ENCODE results near the gene CD70. TPM values are rescaled to one million over a fixed set of nuclear protein-coding genes. Genes with fewer than 3 reads are reported as not detected.

CD70 gene
- total RNA-seq, 2 experiments from 2014 or later, result 24.6 to 26.2 TPM

GRCh38 chr19:6576869-6577475, 14.0 kb downstream of the CD70 start:
- Mint-ChIP-seq H3K27me3 (peaks cover 5% of the 10 kb centered on the region), H3K9me3 (no peaks in the 10 kb centered on the region), H3K27ac (no peak overlapping the region), H3K36me3 (ENCODE audit: low read depth) (no peaks in the 10 kb centered on the region), H3K4me1 (ENCODE audit: low read depth) (peaks cover 2% of the 10 kb centered on the region), H3K4me3 (no peak overlapping the region)
- no peak for TF ChIP-seq CTCF (IDR thresholded peaks at IDR 0.05)
- ChIA-PET CTCF (no interaction called here), POLR2A (no interaction called here)
- intact Hi-C loops (cut with micrococcal nuclease), result no loop called here
- no peak for ATAC-seq
- DNase-seq, result no peak

GRCh38 chr19:6573350-6573749, 17.6 kb downstream of the CD70 start:
- DNase-seq (no peak), ATAC-seq (no peak)
- TF ChIP-seq CTCF (IDR thresholded peaks at IDR 0.05), result no peak
- Mint-ChIP-seq H3K36me3 (ENCODE audit: low read depth) (no peaks in the 10 kb centered on the region), H3K27me3 (peaks cover 4% of the 10 kb centered on the region), H3K27ac (no peak overlapping the region), H3K9me3 (peaks cover 3% of the 10 kb centered on the region), H3K4me1 (ENCODE audit: low read depth) (peaks cover 2% of the 10 kb centered on the region), H3K4me3 (no peak overlapping the region)
- intact Hi-C loops (cut with micrococcal nuclease), result no loop called here
- ChIA-PET POLR2A (no interaction called here), CTCF (no interaction called here)

GRCh38 chr19:6572217-6572616, 18.7 kb downstream of the CD70 start:
- POLR2A ChIA-PET, result no interaction called here
- Mint-ChIP-seq H3K27ac (no peak overlapping the region), H3K27me3 (peaks cover 4% of the 10 kb centered on the region), H3K4me1 (ENCODE audit: low read depth) (no peaks in the 10 kb centered on the region), H3K9me3 (peaks cover 3% of the 10 kb centered on the region), H3K4me3 (no peak overlapping the region), H3K36me3 (ENCODE audit: low read depth) (no peaks in the 10 kb centered on the region)
- no peak for TF ChIP-seq CTCF (IDR thresholded peaks at IDR 0.05)
- DNase-seq, result no peak
- no peak for ATAC-seq
- CTCF ChIA-PET, result interaction anchor here (1.5 kb wide), 1 partner anchor 28 kb away, joined by 3 read pairs; no protein-coding TSS in a partner anchor
- intact Hi-C loops (cut with micrococcal nuclease), result no loop called here

- H3K36me3 Mint-ChIP-seq (ENCODE audit: low read depth), result no peaks in the 10 kb centered on the region
- TF ChIP-seq CTCF (IDR thresholded peaks at IDR 0.05), result no peak
- ChIA-PET POLR2A (no interaction called here), CTCF (interaction anchor here (0.7 to 1.2 kb wide), 2 partner anchors 19 to 61 kb away, joined by 3 read pairs; no protein-coding TSS in a partner anchor)
- H3K4me3 Mint-ChIP-seq, result no peak overlapping the region
- intact Hi-C loops (cut with micrococcal nuclease), result no loop called here
- peaks cover 3% of the 10 kb centered on the region for H3K9me3 Mint-ChIP-seq
- ATAC-seq (no peak), DNase-seq (no peak)
- peaks cover 4% of the 10 kb centered on the region for H3K27me3 Mint-ChIP-seq
- H3K4me1 Mint-ChIP-seq (ENCODE audit: low read depth), result no peaks in the 10 kb centered on the region
- H3K27ac Mint-ChIP-seq, result no peak overlapping the region
Observed at GRCh38 chr19:6571167-6571566, 19.8 kb downstream of the CD70 start.

GRCh38 chr19:6570764-6571163, 20.2 kb downstream of the CD70 start:
- H3K4me1 Mint-ChIP-seq (ENCODE audit: low read depth), result no peaks in the 10 kb centered on the region
- POLR2A ChIA-PET, result no interaction called here
- H3K4me3 Mint-ChIP-seq, result no peak overlapping the region
- no peak for TF ChIP-seq CTCF (IDR thresholded peaks at IDR 0.05)
- intact Hi-C loops (cut with micrococcal nuclease), result no loop called here
- no peak for ATAC-seq
- H3K36me3 Mint-ChIP-seq (ENCODE audit: low read depth), result no peaks in the 10 kb centered on the region
- CTCF ChIA-PET, result interaction anchor here (0.7 to 1.2 kb wide), 2 partner anchors 16 to 19 kb away, joined by 3 read pairs; no protein-coding TSS in a partner anchor
- H3K9me3 Mint-ChIP-seq, result peaks cover 3% of the 10 kb centered on the region
- DNase-seq, result no peak
- H3K27ac Mint-ChIP-seq, result no peak overlapping the region
- peaks cover 4% of the 10 kb centered on the region for H3K27me3 Mint-ChIP-seq

All from activated CD8-positive, alpha-beta T cell treated with anti-CD3 and anti-CD28 coated beads for 36 hours (primary cell).